ENCODE results near the gene ZBTB16. TPM values are rescaled to one million over a fixed set of nuclear protein-coding genes. Genes with fewer than 3 reads are reported as not detected.

ZBTB16 gene
- total and polyA plus RNA-seq, 12 donors: 7.9 to 119 (median 53.2) TPM

DNA sequence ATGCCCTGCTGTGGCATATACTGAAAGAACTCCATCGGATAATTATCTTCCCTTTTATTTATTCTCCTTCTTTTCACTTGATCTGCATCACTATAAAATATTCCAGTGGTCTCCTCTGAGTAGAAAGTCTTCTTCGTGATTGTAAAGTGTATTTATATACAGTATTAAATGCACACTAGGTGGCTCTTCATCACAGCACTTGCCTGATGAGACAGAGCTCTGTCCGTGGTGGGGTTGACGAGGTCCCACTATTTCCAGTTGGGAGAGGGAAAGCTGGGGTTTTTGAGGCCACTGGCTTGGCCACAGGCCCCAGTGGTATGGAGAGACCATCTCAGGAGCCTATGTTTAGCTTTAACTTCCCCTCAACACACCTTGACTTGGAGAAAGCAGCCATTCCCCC is 31.6 kb upstream of the ZBTB16 start:
- no peaks in the 10 kb centered on the region for H3K27me3 ChIP-seq
- intact Hi-C loops (cut with DNase I): no loop called here
- no peak overlapping the region for H3K4me3 ChIP-seq
- no peaks in the 10 kb centered on the region for H3K36me3 ChIP-seq (replicated peaks in 1 of 2)
- H3K27ac ChIP-seq: no peak overlapping the region
- H3K4me1 ChIP-seq (replicated peaks in 1 of 2): peaks cover 0 to 7% of the 10 kb centered on the region in 2 donors
- H3K9me3 ChIP-seq (replicated peaks in 1 of 3): no peaks in the 10 kb centered on the region
- 40 to 50% (median 46%) methylated on average over 4 of the region's 4 CpGs for WGBS, 4 donors
- TF ChIP-seq, protein P1, sequence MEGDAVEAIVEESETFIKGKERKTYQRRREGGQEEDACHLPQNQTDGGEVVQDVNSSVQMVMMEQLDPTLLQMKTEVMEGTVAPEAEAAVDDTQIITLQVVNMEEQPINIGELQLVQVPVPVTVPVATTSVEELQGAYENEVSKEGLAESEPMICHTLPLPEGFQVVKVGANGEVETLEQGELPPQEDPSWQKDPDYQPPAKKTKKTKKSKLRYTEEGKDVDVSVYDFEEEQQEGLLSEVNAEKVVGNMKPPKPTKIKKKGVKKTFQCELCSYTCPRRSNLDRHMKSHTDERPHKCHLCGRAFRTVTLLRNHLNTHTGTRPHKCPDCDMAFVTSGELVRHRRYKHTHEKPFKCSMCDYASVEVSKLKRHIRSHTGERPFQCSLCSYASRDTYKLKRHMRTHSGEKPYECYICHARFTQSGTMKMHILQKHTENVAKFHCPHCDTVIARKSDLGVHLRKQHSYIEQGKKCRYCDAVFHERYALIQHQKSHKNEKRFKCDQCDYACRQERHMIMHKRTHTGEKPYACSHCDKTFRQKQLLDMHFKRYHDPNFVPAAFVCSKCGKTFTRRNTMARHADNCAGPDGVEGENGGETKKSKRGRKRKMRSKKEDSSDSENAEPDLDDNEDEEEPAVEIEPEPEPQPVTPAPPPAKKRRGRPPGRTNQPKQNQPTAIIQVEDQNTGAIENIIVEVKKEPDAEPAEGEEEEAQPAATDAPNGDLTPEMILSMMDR (IDR thresholded peaks at IDR 0.05): peak in 3 of 6 experiments; percentile 14 to 26 (median 16)
- no peak for TF ChIP-seq POLR2A (IDR thresholded peaks at IDR 0.05)
- DNase-seq: no peak

DNA sequence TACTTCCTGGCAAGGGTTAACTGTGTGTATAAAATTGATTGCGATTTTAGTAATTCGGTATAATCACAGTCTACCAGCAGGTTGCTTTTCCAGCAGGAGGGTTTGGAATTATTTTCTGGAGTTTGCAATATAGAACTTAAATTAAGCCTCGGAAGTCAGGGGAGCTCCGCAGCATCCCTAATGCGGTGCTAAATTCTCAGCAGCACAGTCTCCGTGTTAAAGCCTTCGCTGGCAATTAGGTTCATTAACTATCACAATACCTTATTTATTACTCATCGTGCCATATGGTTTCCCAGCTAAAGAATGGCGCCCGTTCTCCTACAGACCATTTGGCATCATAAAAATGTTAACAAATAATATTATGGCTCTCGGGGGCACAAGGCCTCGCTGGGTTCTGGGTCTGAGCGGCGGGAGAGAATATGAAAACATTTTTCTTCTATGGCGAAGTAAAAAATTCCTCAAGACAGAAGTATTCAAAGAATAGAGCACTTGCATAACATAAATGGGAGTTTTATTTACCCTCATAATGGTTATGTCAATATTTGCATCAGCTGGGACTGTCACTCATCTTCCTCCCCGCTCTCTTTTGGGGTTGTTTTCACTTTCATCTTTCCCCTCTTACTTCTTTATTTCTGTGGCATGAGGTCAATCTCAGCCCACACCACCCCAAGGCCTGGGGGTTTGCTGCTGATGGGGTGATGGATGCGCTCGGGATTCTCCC is 28.1 kb upstream of the ZBTB16 start:
- H3K9me3 ChIP-seq (replicated peaks in 1 of 3): no peaks in the 10 kb centered on the region
- intact Hi-C loops (cut with DNase I): loop anchor here (5.0 to 10.0 kb wide), 2 partner anchors 137 to 226 kb away; no protein-coding TSS in a partner anchor
- peaks cover 0 to 7% of the 10 kb centered on the region in 2 donors for H3K4me1 ChIP-seq (replicated peaks in 1 of 2)
- no peaks in the 10 kb centered on the region for H3K27me3 ChIP-seq
- H3K27ac ChIP-seq: no peak overlapping the region
- DNase-seq: no peak
- WGBS, 4 donors: 82 to 86% (median 85%) methylated on average over 18 of the region's 18 CpGs
- no peaks in the 10 kb centered on the region for H3K36me3 ChIP-seq (replicated peaks in 1 of 2)
- H3K4me3 ChIP-seq: no peak overlapping the region
- TF ChIP-seq, protein P1 (IDR thresholded peaks at IDR 0.05): no peak
- no peak for TF ChIP-seq POLR2A (IDR thresholded peaks at IDR 0.05)

DNA sequence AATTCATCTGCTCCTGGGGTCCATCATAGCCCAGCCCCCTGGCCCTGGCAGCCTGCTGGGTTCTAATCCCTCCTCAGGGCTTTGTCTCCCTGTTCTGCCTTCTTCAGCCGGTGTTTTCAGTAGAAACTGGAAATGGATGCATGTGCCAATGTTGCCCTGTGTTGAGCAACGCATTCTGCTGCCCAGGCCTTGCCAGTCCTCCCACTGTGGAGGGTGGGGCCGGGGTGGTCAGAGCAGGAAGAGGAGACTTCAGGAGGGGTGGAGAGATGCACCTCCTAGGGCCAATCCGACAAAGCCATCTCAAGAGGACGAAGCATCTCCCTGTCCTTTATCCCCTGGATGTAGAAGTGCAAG is 27.6 kb upstream of the ZBTB16 start:
- Histone ChIP-seq H3K27ac (no peak overlapping the region), H3K36me3 (replicated peaks in 1 of 2) (no peaks in the 10 kb centered on the region), H3K9me3 (replicated peaks in 1 of 3) (no peaks in the 10 kb centered on the region), H3K27me3 (no peaks in the 10 kb centered on the region), H3K4me1 (replicated peaks in 1 of 2) (peaks cover 0 to 12% of the 10 kb centered on the region in 2 donors), H3K4me3 (no peak overlapping the region)
- no peak for DNase-seq
- WGBS, 4 donors: 78 to 83% (median 81%) methylated on average over 4 to 5 of the region's 5 CpGs
- intact Hi-C loops (cut with DNase I): loop anchor here (5.0 to 10.0 kb wide), 2 partner anchors 137 to 225 kb away; no protein-coding TSS in a partner anchor
- TF ChIP-seq, protein P1 (IDR thresholded peaks at IDR 0.05): no peak
- no peak for TF ChIP-seq POLR2A (IDR thresholded peaks at IDR 0.05)

DNA sequence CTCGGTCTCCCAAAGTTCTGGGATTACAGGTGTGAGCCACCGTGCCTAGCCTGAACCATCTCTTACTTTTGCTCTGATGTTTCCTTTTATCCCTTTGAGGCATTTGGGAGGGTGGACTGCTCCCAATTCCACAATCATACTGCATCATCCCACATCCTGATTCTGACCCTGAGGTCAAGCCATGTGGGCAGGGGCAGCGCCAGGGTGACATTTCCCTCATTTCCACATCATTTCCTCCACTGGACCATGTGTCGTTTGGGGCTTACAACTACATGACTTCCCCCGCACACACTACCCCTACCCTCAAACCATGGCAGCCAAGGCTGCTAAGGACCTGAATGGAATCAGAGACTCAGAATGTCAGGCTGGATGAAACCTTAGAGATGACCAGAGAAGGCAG is 26.4 kb upstream of the ZBTB16 start:
- DNase-seq: no peak
- intact Hi-C loops (cut with DNase I): loop anchor here (5.0 to 10.0 kb wide), 2 partner anchors 138 to 224 kb away; no protein-coding TSS in a partner anchor
- peaks cover 0 to 14% of the 10 kb centered on the region in 2 donors for H3K4me1 ChIP-seq (replicated peaks in 1 of 2)
- no peak overlapping the region for H3K27ac ChIP-seq
- no peaks in the 10 kb centered on the region for H3K36me3 ChIP-seq (replicated peaks in 1 of 2)
- H3K27me3 ChIP-seq: no peaks in the 10 kb centered on the region
- H3K4me3 ChIP-seq: no peak overlapping the region
- TF ChIP-seq, protein P1 (IDR thresholded peaks at IDR 0.05): no peak
- TF ChIP-seq POLR2A (IDR thresholded peaks at IDR 0.05): no peak
- 75 to 82% (median 79%) methylated on average over 5 of the region's 5 CpGs for WGBS, 4 donors
- no peaks in the 10 kb centered on the region for H3K9me3 ChIP-seq (replicated peaks in 1 of 3)

Measured in adrenal gland (tissue), 12 donors.